Chondrocyte (in vitro differentiated cells): ENCODE data around the gene NEK2. TPM values are rescaled to one million over a fixed set of nuclear protein-coding genes. Genes with fewer than 3 reads are reported as not detected.

Experiments
- DNase-seq: peaks from one replicate; pipeline ENCODE4 v3.0.0; 2021; ENCODE audit warnings: mixed read lengths, low spot score
- H3K27ac Mint-ChIP-seq: one replicate; pipeline ENCODE4 v1.8.0; 2021; ENCODE audit warnings: mild to moderate bottlenecking, moderate library complexity, mixed read lengths; ENCODE audit not compliant: unreplicated experiment
- H3K27me3 Mint-ChIP-seq: 2 replicates; pipeline ENCODE4 v1.8.0; 2021; ENCODE audit warnings: low read depth, mixed read lengths
- H3K36me3 Mint-ChIP-seq: 2 replicates; pipeline ENCODE4 v1.8.0; 2021; ENCODE audit warnings: low read depth, mixed read lengths
- H3K4me1 Mint-ChIP-seq: 2 replicates; pipeline ENCODE4 v1.8.0; 2021; ENCODE audit warnings: low read depth, mild to moderate bottlenecking, mixed read lengths
- H3K4me3 Mint-ChIP-seq: one replicate; pipeline ENCODE4 v1.8.0; 2021; ENCODE audit warnings: mild to moderate bottlenecking, moderate library complexity, mixed read lengths; ENCODE audit not compliant: unreplicated experiment
- H3K9me3 Mint-ChIP-seq: 2 replicates; pipeline ENCODE4 v1.8.0; 2021; ENCODE audit warnings: low read depth, mixed read lengths
- total RNA-seq: library from RNA; stranded (reverse); gene quantifications from 3 replicates; pipeline ENCODE4 v1.2.1, GENCODE V29; 2021
- TF ChIP-seq, protein P1 (sequence below): fragments of 200-600 bp; sonication (generic); IDR thresholded peaks from 2 replicates; pipeline ENCODE4 v1.5.0; 2021; ENCODE audit warnings: antibody characterized with exemption, mild to moderate bottlenecking, moderate library complexity

The NEK2 gene
- total RNA-seq, 1 donor from 2014 or later, result 3.2 TPM

DNA sequence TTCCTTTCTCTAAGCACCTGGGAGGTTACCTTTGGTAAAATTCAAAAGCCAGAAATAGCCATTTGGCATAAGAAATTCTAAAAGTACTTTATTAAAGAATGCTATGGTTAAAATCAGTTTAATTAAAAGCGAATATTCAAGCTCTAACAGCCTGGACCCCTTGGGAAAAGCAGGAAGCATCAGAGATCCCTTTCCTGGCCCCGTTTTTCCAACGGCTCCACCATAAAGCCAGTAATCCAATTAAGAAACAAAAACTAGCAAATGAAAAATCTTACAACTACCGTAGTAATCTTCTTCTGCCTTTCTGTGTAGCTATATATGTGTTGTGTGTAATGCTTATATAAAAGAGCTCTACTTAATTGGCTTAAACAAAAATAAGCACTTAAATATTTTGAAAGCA lies 33.5 kb upstream of the NEK2 start:
- Mint-ChIP-seq H3K4me3 (no peak overlapping the region), H3K27ac (no peak overlapping the region), H3K27me3 (peaks cover under 1% of the 10 kb centered on the region), H3K36me3 (peaks cover under 1% of the 10 kb centered on the region), H3K4me1 (no peaks in the 10 kb centered on the region), H3K9me3 (no peaks in the 10 kb centered on the region)
- DNase-seq, result no peak
- TF ChIP-seq, protein P1, sequence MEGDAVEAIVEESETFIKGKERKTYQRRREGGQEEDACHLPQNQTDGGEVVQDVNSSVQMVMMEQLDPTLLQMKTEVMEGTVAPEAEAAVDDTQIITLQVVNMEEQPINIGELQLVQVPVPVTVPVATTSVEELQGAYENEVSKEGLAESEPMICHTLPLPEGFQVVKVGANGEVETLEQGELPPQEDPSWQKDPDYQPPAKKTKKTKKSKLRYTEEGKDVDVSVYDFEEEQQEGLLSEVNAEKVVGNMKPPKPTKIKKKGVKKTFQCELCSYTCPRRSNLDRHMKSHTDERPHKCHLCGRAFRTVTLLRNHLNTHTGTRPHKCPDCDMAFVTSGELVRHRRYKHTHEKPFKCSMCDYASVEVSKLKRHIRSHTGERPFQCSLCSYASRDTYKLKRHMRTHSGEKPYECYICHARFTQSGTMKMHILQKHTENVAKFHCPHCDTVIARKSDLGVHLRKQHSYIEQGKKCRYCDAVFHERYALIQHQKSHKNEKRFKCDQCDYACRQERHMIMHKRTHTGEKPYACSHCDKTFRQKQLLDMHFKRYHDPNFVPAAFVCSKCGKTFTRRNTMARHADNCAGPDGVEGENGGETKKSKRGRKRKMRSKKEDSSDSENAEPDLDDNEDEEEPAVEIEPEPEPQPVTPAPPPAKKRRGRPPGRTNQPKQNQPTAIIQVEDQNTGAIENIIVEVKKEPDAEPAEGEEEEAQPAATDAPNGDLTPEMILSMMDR, result no peak

DNA sequence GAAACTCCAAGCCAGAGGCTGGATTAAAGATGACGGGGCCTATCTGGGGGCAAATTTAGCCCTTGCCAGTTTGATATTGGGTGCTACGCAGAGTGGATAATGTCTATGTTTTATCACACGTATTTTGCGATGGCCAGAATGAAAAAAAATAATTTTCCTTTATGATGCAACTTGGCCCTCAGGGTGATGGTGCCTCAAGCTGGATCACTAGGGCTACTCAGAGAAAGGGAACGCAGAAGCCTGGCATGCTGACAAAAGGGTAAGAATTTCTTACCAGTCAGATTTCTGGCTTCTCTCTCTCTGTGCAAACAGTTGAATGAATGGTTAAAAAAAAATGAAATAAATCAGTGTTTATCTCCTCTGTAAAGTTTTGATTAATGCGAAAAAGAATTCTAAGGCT lies 32.6 kb upstream of the NEK2 start:
- no peak for DNase-seq
- H3K4me3 Mint-ChIP-seq, result no peak overlapping the region
- no peaks in the 10 kb centered on the region for H3K4me1 Mint-ChIP-seq
- H3K9me3 Mint-ChIP-seq, result no peaks in the 10 kb centered on the region
- H3K27ac Mint-ChIP-seq, result no peak overlapping the region
- H3K36me3 Mint-ChIP-seq, result peaks cover 2% of the 10 kb centered on the region
- TF ChIP-seq, protein P1, result no peak
- H3K27me3 Mint-ChIP-seq, result peaks cover 1% of the 10 kb centered on the region

DNA sequence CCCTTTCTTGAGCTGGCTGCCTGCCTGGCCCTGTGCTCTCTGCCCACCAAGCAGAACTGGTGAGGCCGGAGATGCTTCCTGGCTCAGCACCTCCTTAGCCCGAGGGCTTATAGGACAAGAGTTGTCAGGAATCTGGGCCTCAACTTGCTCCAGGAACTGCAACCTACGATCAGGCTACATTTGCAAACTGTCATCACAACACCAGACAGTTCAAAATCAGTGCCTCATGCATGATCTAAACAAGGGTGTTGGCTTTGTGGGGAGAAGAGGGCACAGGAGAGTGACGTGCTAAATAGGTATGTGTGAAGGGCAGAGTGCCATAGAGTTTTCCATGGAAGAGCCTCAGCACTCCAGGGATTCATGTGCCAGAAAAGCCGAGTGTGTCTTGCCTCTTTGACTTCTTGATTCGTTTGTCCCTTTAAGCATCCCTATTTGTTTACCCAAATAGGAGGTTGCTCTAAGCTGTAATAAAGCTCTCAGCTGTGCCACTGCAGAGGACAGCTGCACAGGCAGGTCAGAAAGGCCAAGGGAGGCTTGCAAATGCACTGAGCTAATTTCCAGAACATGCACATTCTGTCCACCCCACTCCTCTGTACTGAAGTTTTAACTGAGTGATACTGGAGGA lies 30.2 kb upstream of the NEK2 start:
- TF ChIP-seq, protein P1, result no peak
- H3K27ac Mint-ChIP-seq, result no peak overlapping the region
- no peaks in the 10 kb centered on the region for H3K4me1 Mint-ChIP-seq
- peaks cover 3% of the 10 kb centered on the region for H3K36me3 Mint-ChIP-seq
- no peak overlapping the region for H3K4me3 Mint-ChIP-seq
- no peak for DNase-seq
- peaks cover 7% of the 10 kb centered on the region for H3K27me3 Mint-ChIP-seq
- no peaks in the 10 kb centered on the region for H3K9me3 Mint-ChIP-seq

DNA sequence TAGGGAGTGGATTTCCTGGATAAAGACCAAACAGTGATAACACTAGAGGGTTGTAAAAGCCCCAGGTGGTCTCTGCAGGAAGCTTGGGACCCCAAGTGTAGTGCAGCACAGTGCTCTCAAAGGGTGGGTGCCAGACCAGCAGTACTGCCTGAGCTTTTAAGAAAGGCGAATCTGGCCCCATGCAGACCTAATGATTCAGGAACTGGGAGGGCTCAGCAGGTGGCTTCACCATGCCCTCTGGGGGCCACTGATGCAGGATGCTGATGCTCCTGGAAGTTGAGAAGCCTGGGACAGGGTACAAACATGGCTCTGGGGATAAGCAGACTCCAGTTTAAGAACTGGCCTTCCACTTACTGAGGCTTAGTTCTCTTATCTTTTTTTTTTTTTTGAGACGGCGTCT lies 29.1 kb upstream of the NEK2 start:
- Mint-ChIP-seq H3K27ac (no peak overlapping the region), H3K9me3 (no peaks in the 10 kb centered on the region), H3K36me3 (peaks cover 3% of the 10 kb centered on the region), H3K4me1 (no peaks in the 10 kb centered on the region), H3K27me3 (peaks cover 7% of the 10 kb centered on the region), H3K4me3 (no peak overlapping the region)
- no peak for DNase-seq
- TF ChIP-seq, protein P1, result no peak

DNA sequence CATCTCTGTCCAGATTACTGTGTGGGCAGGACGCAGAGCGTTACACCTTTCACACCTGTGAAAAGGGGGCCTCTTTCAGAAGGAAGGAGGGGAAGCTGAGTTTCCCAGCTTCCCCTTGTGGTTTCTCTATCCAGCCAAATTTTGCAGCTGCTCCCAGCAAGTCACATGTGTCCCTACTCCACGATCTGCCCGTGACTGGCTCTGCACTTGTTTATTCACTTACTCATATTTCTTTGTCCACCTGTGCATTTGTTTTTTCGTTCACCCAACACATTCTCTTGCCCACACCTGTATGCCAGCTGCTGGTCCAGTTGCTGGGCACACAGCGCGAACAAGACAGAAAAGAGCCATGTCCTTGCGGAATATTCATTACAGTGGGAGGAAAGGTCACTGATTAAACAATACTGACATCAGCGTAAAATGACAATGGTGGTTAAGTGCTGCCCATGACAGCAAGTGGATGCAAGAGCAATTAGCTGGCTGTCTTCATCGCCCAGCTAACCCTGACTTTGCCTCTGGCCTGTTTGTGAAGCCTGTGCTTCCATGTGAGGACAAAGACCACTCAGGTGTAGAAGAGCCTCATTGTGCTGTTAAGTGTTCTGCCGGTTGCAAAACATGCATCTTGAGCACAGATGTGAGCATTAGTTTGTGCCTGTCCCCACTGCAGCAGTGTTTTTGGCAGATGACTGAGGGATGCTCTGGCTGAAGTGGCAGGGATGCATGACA lies 28.6 kb upstream of the NEK2 start:
- Mint-ChIP-seq H3K27ac (no peak overlapping the region), H3K9me3 (no peaks in the 10 kb centered on the region), H3K4me3 (no peak overlapping the region), H3K4me1 (no peaks in the 10 kb centered on the region), H3K36me3 (peaks cover 3% of the 10 kb centered on the region), H3K27me3 (peaks cover 7% of the 10 kb centered on the region)
- TF ChIP-seq, protein P1, result no peak
- no peak for DNase-seq
